Keratinocyte (primary cell): Measurements from ENCODE around the gene DDIT4. TPM values are rescaled to one million over a fixed set of nuclear protein-coding genes. Genes with fewer than 3 reads are reported as not detected.

Experiments used
- DNase-seq: peaks from one replicate; pipeline ENCODE4 v3.0.0-alpha.2; 2011; ENCODE audit warnings: low read depth, missing footprints, low spot score
- FAIRE-seq: peaks from 2 replicates; lab custom pipeline; 2011; peaks lifted over from hg19 to GRCh38; lab: Jason Lieb, UNC
- H2AFZ ChIP-seq: 2 replicates; pipeline ENCODE4 v1.6.0; 2012; ENCODE audit warnings: low read length, control low read depth, inconsistent platforms; ENCODE audit not compliant: control insufficient read depth
- H3K27ac ChIP-seq: 2 replicates; pipeline ENCODE4 v1.5.1; 2011; ENCODE audit warnings: low read length; ENCODE audit not compliant: control insufficient read depth, insufficient read depth
- H3K27me3 ChIP-seq: 3 replicates; pipeline ENCODE4 v1.6.0; 2011; ENCODE audit warnings: low read length; ENCODE audit not compliant: control insufficient read depth, insufficient read depth; ENCODE audit errors: extremely low read depth
- H3K36me3 ChIP-seq, 2 experiments: 2 replicates in 1 of 2; 3 replicates in 1 of 2; pipeline ENCODE4 v1.5.1; 2011; ENCODE audit warnings: low read length in 2 of 2, mild to moderate bottlenecking in 1 of 2; ENCODE audit not compliant: control insufficient read depth in 2 of 2, insufficient read depth in 2 of 2; ENCODE audit errors: extremely low read depth in 1 of 2
- H3K4me1 ChIP-seq: 3 replicates; pipeline ENCODE4 v1.5.1; 2011; ENCODE audit warnings: low read length; ENCODE audit not compliant: control insufficient read depth, insufficient read depth; ENCODE audit errors: extremely low read depth
- H3K4me2 ChIP-seq: 3 replicates; pipeline ENCODE4 v1.6.0; 2011; ENCODE audit warnings: low read depth, low read length; ENCODE audit not compliant: control insufficient read depth, insufficient read depth; ENCODE audit errors: extremely low read depth
- H3K4me3 ChIP-seq, 3 experiments: fragments of 200-600 bp in 1 of 3; sonication (generic) in 1 of 3; 2 replicates in 2 of 3; 3 replicates in 1 of 3; pipeline ENCODE4 v1.5.1; 2011 to 2016; ENCODE audit warnings: low read length in 3 of 3, mild to moderate bottlenecking in 3 of 3, control low read depth in 2 of 3, inconsistent platforms in 1 of 3, low read depth in 1 of 3, mixed read lengths in 1 of 3, mixed run types in 1 of 3, moderate library complexity in 1 of 3; ENCODE audit not compliant: control insufficient read depth in 2 of 3, insufficient read depth in 2 of 3; ENCODE audit errors: extremely low read depth in 1 of 3
- H3K79me2 ChIP-seq: 2 replicates; pipeline ENCODE4 v1.6.0; 2012; ENCODE audit warnings: low read length; ENCODE audit not compliant: control insufficient read depth, insufficient read depth
- H3K9ac ChIP-seq: 3 replicates; pipeline ENCODE4 v1.6.0; 2011; ENCODE audit warnings: low read length; ENCODE audit not compliant: control insufficient read depth, insufficient read depth; ENCODE audit errors: extremely low read depth
- H3K9me1 ChIP-seq: 3 replicates; pipeline ENCODE4 v1.6.0; 2011; ENCODE audit warnings: low read length; ENCODE audit not compliant: control insufficient read depth, insufficient read depth; ENCODE audit errors: extremely low read depth
- H3K9me3 ChIP-seq: 2 replicates; pipeline ENCODE4 v1.5.1; 2012; ENCODE audit warnings: low read depth, low read length; ENCODE audit not compliant: control insufficient read depth
- H4K20me1 ChIP-seq: 3 replicates; pipeline ENCODE4 v1.6.0; 2011; ENCODE audit warnings: low read length; ENCODE audit not compliant: control insufficient read depth, insufficient read depth; ENCODE audit errors: extremely low read depth
- CTCF ChIP-seq, 3 experiments: IDR thresholded peaks in 1 of 3; conservative IDR thresholded peaks in 1 of 3; optimal IDR thresholded peaks in 1 of 3; 2 replicates in 2 of 3; 3 replicates in 1 of 3; pipeline versions ENCODE3 to v1.5.1; 2011; ENCODE audit warnings: low read length in 3 of 3, mild to moderate bottlenecking in 3 of 3, moderate library complexity in 2 of 3, control low read depth in 1 of 3, inconsistent platforms in 1 of 3; ENCODE audit not compliant: insufficient read depth in 2 of 3; ENCODE audit errors: extremely low read depth in 1 of 3
- EZH2 ChIP-seq: IDR thresholded peaks from one replicate; pipeline ENCODE4 v1.6.1; 2012; ENCODE audit warnings: inconsistent platforms, mild to moderate bottlenecking, low read length, moderate library complexity
- dilution Hi-C: fragments of 300-500 bp; cut with MboI; formaldehyde crosslinking; loops from one replicate; pipeline ENCODE4 v1.7.0; 2020; ENCODE audit warnings: low sequenced_read_pairs; ENCODE audit not compliant: extremely low pct_ligation_motif_present
- polyA plus RNA-seq, 5 experiments: library from polyadenylated mRNA; depleted of rRNA in 3 of 5; stranded (reverse) in 3 of 5; stranded (forward) in 1 of 5; unstranded in 1 of 5; fragments of >200 nt; gene quantifications; 1 replicate in 1 of 5; 2 replicates in 3 of 5; 3 replicates in 1 of 5; pipeline versions ENCODE4 v1.2.1 to v1.2.3, GENCODE V29; 2011 to 2012; ENCODE audit warnings: missing spikeins in 2 of 5, low read depth in 1 of 5, low replicate concordance in 1 of 5

The DDIT4 gene
- polyA plus RNA-seq, 1 donor (not counting 4 experiments of a cell fraction or from before 2014, with no cell fraction given) = 248 TPM

- H3K4me2 ChIP-seq = peak overlapping the region; percentile 92
- H3K27me3 ChIP-seq = no peaks in the 10 kb centered on the region
- no peaks in the 10 kb centered on the region for H3K9me3 ChIP-seq
- H3K27ac ChIP-seq = peak overlapping the region; percentile 94
- TF ChIP-seq CTCF (optimal IDR thresholded peaks at IDR 0.05 in 1 of 3, IDR thresholded peaks at IDR 0.05 in 1 of 3, conservative IDR thresholded peaks at IDR 0.05 in 1 of 3; ENCODE audit: extremely low read depth in 1 of 3, insufficient read depth in 2 of 3, low read length in 3 of 3) (no peak), EZH2 (no peak)
- H4K20me1 ChIP-seq = peaks cover 26% of the 10 kb centered on the region
- H3K79me2 ChIP-seq = peaks cover 18% of the 10 kb centered on the region
- no peaks in the 10 kb centered on the region for H3K9me1 ChIP-seq
- DNase-seq (no peak), FAIRE-seq (no peak)
- H2AFZ ChIP-seq = no peak overlapping the region
- dilution Hi-C loops = no loop called here
- peaks cover 13 to 22% of the 10 kb centered on the region in 2 experiments for H3K36me3 ChIP-seq
- H3K9ac ChIP-seq = peak overlapping the region; percentile 98
- H3K4me1 ChIP-seq = peaks cover 21% of the 10 kb centered on the region
- H3K4me3 ChIP-seq = peak overlapping the region; percentile 84 to 100 (median 97)
Observed at GRCh38 chr10:72274213-72274729, 547 bp downstream of the DDIT4 start.

- dilution Hi-C loops = no loop called here
- TF ChIP-seq CTCF (optimal IDR thresholded peaks at IDR 0.05 in 1 of 3, IDR thresholded peaks at IDR 0.05 in 1 of 3, conservative IDR thresholded peaks at IDR 0.05 in 1 of 3; ENCODE audit: extremely low read depth in 1 of 3, insufficient read depth in 2 of 3, low read length in 3 of 3) = peak; percentile 62 to 79 (median 73)
- TF ChIP-seq EZH2 = no peak
- no peaks in the 10 kb centered on the region for H3K9me3 ChIP-seq
- no peaks in the 10 kb centered on the region for H3K27me3 ChIP-seq
- peaks cover 18% of the 10 kb centered on the region for H3K79me2 ChIP-seq
- H3K4me3 ChIP-seq = peak overlapping the region; percentile 84 to 100 (median 97)
- FAIRE-seq (no peak), DNase-seq (peak; percentile 83)
- peaks cover 13 to 22% of the 10 kb centered on the region in 2 experiments for H3K36me3 ChIP-seq
- H3K4me1 ChIP-seq = peaks cover 21% of the 10 kb centered on the region
- H4K20me1 ChIP-seq = peaks cover 26% of the 10 kb centered on the region
- H3K4me2 ChIP-seq = peak overlapping the region; percentile 92
- no peak overlapping the region for H2AFZ ChIP-seq
- peak overlapping the region; percentile 98 for H3K9ac ChIP-seq
- H3K9me1 ChIP-seq = no peaks in the 10 kb centered on the region
- peak overlapping the region; percentile 94 for H3K27ac ChIP-seq
Observed at GRCh38 chr10:72274730-72275350, 1.1 kb downstream of the DDIT4 start.
